Fibroblast of the conjunctiva (primary cell): ENCODE results near the gene CYS1.

ENCODE experiments used
- DNase-seq: peaks from one replicate; pipeline ENCODE4 v3.0.0-alpha.2; 2010; ENCODE audit warnings: low read depth

CYS1 gene

GRCh38 chr2:10071595-10071994 is 8.6 kb downstream of the CYS1 start:
- no peak for DNase-seq

GRCh38 chr2:10071176-10071575 is 9.0 kb downstream of the CYS1 start:
- DNase-seq = no peak

GRCh38 chr2:10067881-10068280 is 12.3 kb downstream of the CYS1 start:
- no peak for DNase-seq

GRCh38 chr2:10067330-10067729 is 12.9 kb downstream of the CYS1 start:
- DNase-seq = no peak

GRCh38 chr2:10065773-10066055 is 14.5 kb downstream of the CYS1 start:
- no peak for DNase-seq

- DNase-seq = no peak
Measured at GRCh38 chr2:10064932-10065772, 15.1 kb downstream of the CYS1 start.

GRCh38 chr2:10063566-10063965 is 16.6 kb downstream of the CYS1 start:
- no peak for DNase-seq

- no peak for DNase-seq
Measured at GRCh38 chr2:10062931-10063365, 17.3 kb downstream of the CYS1 start.

GRCh38 chr2:10061221-10061925 is 18.8 kb downstream of the CYS1 start:
- DNase-seq = no peak

GRCh38 chr2:10059552-10060335 is 20.5 kb downstream of the CYS1 start:
- DNase-seq = no peak

- DNase-seq = no peak
Measured at GRCh38 chr2:10059016-10059351, 21.2 kb downstream of the CYS1 start.

GRCh38 chr2:10058251-10059015 is 21.8 kb downstream of the CYS1 start:
- DNase-seq = no peak

- peak; percentile 67 for DNase-seq
Measured at GRCh38 chr2:10057231-10058107, 22.7 kb downstream of the CYS1 start.

GRCh38 chr2:10056439-10056838 is 23.8 kb downstream of the CYS1 start:
- no peak for DNase-seq

GRCh38 chr2:10054976-10055375 is 25.2 kb downstream of the CYS1 start:
- no peak for DNase-seq

GRCh38 chr2:10054424-10054823 is 25.8 kb downstream of the CYS1 start:
- DNase-seq = no peak

- DNase-seq = no peak
Measured at GRCh38 chr2:10053351-10053750, 26.9 kb downstream of the CYS1 start.

GRCh38 chr2:10052216-10052615 is 28.0 kb downstream of the CYS1 start:
- no peak for DNase-seq

- DNase-seq = peak; percentile 47
Measured at GRCh38 chr2:10048501-10049171, 31.6 kb downstream of the CYS1 start.

GRCh38 chr2:10047616-10048500 is 32.4 kb downstream of the CYS1 start:
- no peak for DNase-seq
